ENCODE measurements around the gene OR52E1.

Gene OR52E1

DNA sequence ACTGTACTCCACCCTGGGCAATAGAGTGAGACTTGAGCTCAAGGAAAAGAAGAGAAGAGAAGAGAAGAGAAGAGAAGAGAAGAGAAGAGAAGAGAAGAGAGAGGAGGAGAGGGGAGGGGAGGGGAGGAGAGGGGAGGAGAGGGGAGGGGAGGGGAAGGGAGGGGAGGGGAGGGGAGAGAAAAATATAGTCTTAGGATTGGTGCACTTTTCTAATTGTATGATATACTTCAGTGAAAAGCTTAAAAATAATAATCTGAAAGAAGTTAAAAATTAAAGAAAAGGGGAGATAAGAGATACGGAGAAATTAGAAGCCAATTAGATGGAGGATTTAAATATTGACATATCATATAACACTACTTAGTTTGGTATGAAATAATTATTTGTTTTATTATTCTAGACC lies 49.5 kb downstream of the OR52E1 start:
- no peak for DNase-seq

Measured in NCI-H226 (cell line).